Measurements from ENCODE around the gene CAMKK1.

CAMKK1 gene

DNA sequence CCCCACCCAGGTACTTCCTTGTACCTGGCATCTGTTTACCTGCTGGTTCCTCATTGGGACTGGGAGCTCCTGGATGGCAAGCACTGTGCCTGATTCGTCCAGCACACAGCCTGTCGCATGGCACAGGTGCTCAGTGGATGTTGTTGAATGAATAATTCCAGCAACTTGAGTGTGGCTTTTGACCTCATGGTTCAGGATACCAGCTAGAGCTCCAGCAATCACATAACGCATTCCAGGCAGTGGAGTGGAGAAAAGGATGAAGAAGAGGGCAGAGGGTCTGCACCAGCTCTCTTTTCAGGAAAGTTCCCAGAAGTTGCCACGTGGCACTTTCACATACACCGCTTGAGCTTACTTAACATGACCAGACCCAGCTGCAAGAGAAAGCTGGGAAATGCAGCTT is 1.3 kb upstream of the CAMKK1 start:
- TF ChIP-seq SUZ12 (IDR thresholded peaks at IDR 0.05; ENCODE audit: extremely low read depth, insufficient read depth, insufficient read length) (no peak), YY1 (IDR thresholded peaks at IDR 0.05; ENCODE audit: insufficient read depth, insufficient read length) (no peak), ZNF274 (IDR thresholded peaks at IDR 0.05; ENCODE audit: low read depth, low read length) (no peak)
- H3K9me3 ChIP-seq (ENCODE audit: insufficient read depth, low read length) = no peaks in the 10 kb centered on the region
- no peaks in the 10 kb centered on the region for H3K36me3 ChIP-seq (ENCODE audit: insufficient read depth, insufficient read length, low read length)
- H3K9ac ChIP-seq (ENCODE audit: insufficient read length, low read depth) = no peak overlapping the region
- H3K4me3 ChIP-seq (ENCODE audit: insufficient read length, low read depth) = no peak overlapping the region
- DNase-seq (ENCODE audit: low read depth, low spot score) = no peak
- peaks cover 19% of the 10 kb centered on the region for H3K4me1 ChIP-seq (ENCODE audit: insufficient read depth, insufficient read length)
- peaks cover 15% of the 10 kb centered on the region for H3K27me3 ChIP-seq (ENCODE audit: insufficient read depth, insufficient read length)

DNA sequence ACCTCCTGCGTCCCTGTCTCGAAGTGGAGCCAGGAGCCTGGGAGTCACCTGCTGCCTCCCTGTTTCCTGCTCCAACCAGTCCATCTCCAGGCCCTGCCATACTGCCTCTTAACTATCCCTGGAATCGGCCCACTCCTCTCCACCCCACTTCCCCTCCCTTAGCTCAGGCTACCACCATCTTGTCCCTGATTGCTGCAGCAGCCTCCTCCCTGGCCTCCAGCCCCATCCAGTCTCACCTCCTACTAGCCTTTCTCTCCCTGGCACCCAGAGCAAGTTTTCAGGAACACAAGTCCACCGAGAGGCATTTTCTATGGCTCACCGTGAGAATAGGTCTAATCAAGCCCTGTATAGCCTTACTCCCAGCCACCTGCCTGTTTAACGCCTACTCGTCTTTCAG is 865 bp upstream of the CAMKK1 start:
- no peaks in the 10 kb centered on the region for H3K36me3 ChIP-seq (ENCODE audit: insufficient read depth, insufficient read length, low read length)
- peaks cover 17% of the 10 kb centered on the region for H3K4me1 ChIP-seq (ENCODE audit: insufficient read depth, insufficient read length)
- peaks cover 15% of the 10 kb centered on the region for H3K27me3 ChIP-seq (ENCODE audit: insufficient read depth, insufficient read length)
- H3K4me3 ChIP-seq (ENCODE audit: insufficient read length, low read depth) = peak overlapping the region; percentile 51
- no peaks in the 10 kb centered on the region for H3K9me3 ChIP-seq (ENCODE audit: insufficient read depth, low read length)
- peak overlapping the region; percentile 84 for H3K9ac ChIP-seq (ENCODE audit: insufficient read length, low read depth)
- TF ChIP-seq YY1 (IDR thresholded peaks at IDR 0.05; ENCODE audit: insufficient read depth, insufficient read length) = no peak
- no peak for TF ChIP-seq SUZ12 (IDR thresholded peaks at IDR 0.05; ENCODE audit: extremely low read depth, insufficient read depth, insufficient read length)
- TF ChIP-seq ZNF274 (IDR thresholded peaks at IDR 0.05; ENCODE audit: low read depth, low read length) = no peak
- no peak for DNase-seq (ENCODE audit: low read depth, low spot score)

DNA sequence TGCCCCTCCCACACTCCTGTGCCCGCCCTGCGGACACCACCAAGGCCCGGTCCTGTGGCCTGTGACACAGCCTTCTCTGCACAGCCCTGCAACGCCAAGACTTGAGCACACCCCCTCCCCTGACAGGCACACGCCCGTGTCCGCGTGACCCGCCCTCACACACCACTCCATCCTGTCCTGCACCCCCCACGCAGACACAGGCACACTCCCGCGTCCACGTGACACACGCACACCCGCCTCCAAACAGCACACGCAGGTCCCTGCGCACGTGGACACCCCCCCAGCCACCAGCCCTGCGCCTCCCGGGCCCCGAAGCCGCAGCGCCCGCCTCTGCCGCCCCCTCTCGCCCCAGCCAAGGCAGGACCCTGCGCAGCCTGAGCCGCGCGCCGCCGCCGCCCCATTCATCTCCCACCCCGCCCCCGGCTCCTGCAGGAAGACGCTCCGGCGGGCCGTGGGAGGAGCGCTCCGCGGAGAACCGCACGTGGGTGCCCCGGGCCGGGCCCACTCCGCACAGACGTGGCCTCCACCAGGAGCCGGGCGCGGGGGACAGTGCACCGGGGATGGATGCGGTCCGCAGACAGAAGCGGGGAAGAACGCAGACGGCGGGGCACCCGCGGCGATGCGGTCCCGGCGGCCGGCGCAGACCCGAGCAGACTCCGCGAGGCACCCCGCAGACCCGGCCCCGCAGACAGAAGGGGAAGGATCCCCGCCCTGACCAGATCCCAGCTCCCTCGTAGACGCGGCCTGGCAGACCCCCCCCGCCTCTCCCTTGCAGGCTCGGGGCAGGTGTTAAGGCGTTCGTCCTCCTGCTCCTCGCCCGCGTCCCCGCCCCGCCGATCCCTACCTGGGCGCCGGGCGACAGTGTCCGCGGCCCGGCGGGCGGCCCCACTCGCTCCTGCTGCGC is 506 bp downstream of the CAMKK1 start:
- Histone ChIP-seq H3K36me3 (ENCODE audit: insufficient read depth, insufficient read length, low read length) (no peaks in the 10 kb centered on the region), H3K27me3 (ENCODE audit: insufficient read depth, insufficient read length) (peaks cover 15% of the 10 kb centered on the region), H3K9ac (ENCODE audit: insufficient read length, low read depth) (peak overlapping the region; percentile 77), H3K4me3 (ENCODE audit: insufficient read length, low read depth) (peak overlapping the region; percentile 68), H3K4me1 (ENCODE audit: insufficient read depth, insufficient read length) (peaks cover 25% of the 10 kb centered on the region), H3K9me3 (ENCODE audit: insufficient read depth, low read length) (no peaks in the 10 kb centered on the region)
- TF ChIP-seq YY1 (IDR thresholded peaks at IDR 0.05; ENCODE audit: insufficient read depth, insufficient read length) = no peak
- TF ChIP-seq SUZ12 (IDR thresholded peaks at IDR 0.05; ENCODE audit: extremely low read depth, insufficient read depth, insufficient read length) = no peak
- TF ChIP-seq ZNF274 (IDR thresholded peaks at IDR 0.05; ENCODE audit: low read depth, low read length) = no peak
- no peak for DNase-seq (ENCODE audit: low read depth, low spot score)

DNA sequence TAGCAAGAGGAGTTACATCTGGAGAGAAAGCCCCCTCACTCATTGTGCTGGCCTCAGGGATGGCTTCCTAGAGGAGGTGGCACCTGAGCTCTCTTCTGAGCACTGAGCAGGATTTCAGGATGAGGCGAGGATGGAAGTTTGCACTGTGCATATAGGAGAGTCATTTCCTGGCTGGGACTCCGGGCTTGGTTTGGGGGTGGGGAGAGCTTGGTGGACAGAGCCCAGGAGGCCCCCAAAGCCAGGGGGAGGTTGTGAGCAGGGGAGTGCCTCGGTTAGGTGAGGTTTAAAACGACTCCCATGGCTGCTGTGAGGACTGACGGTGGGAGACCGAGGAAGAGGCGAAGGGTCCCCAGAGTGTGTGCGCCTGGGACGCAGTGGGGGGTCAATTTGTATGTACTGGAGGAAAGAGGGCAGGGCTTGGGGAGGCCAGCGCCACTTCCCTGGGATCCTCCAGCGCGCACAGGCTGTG is 1.2 kb downstream of the CAMKK1 start:
- peak overlapping the region; percentile 77 for H3K9ac ChIP-seq (ENCODE audit: insufficient read length, low read depth)
- DNase-seq (ENCODE audit: low read depth, low spot score) = no peak
- no peaks in the 10 kb centered on the region for H3K9me3 ChIP-seq (ENCODE audit: insufficient read depth, low read length)
- peak overlapping the region; percentile 68 for H3K4me3 ChIP-seq (ENCODE audit: insufficient read length, low read depth)
- no peaks in the 10 kb centered on the region for H3K36me3 ChIP-seq (ENCODE audit: insufficient read depth, insufficient read length, low read length)
- H3K4me1 ChIP-seq (ENCODE audit: insufficient read depth, insufficient read length) = peaks cover 27% of the 10 kb centered on the region
- H3K27me3 ChIP-seq (ENCODE audit: insufficient read depth, insufficient read length) = peaks cover 15% of the 10 kb centered on the region
- TF ChIP-seq SUZ12 (IDR thresholded peaks at IDR 0.05; ENCODE audit: extremely low read depth, insufficient read depth, insufficient read length) (no peak), YY1 (IDR thresholded peaks at IDR 0.05; ENCODE audit: insufficient read depth, insufficient read length) (no peak), ZNF274 (IDR thresholded peaks at IDR 0.05; ENCODE audit: low read depth, low read length) (no peak)

DNA sequence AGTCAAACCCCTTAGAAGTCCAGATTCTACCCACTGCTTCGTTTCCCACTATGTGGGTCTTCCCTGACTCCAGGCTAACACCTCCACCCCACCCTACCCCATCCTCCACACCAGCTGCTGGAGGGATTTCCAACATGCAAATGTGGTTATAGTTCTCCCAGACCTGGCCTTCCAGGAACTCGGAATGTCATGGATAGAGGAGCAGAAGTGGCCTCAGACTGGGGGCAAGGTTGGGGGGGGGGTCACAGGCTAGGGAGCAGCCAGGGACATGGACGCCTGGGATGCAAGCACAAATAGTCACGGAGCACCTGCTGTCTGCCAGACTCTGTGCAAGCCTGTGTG is 2.0 kb downstream of the CAMKK1 start:
- TF ChIP-seq ZNF274 (IDR thresholded peaks at IDR 0.05; ENCODE audit: low read depth, low read length) (no peak), SUZ12 (IDR thresholded peaks at IDR 0.05; ENCODE audit: extremely low read depth, insufficient read depth, insufficient read length) (no peak)
- Histone ChIP-seq H3K27me3 (ENCODE audit: insufficient read depth, insufficient read length) (peaks cover 15% of the 10 kb centered on the region), H3K9me3 (ENCODE audit: insufficient read depth, low read length) (no peaks in the 10 kb centered on the region), H3K4me3 (ENCODE audit: insufficient read length, low read depth) (no peak overlapping the region), H3K4me1 (ENCODE audit: insufficient read depth, insufficient read length) (peaks cover 29% of the 10 kb centered on the region), H3K36me3 (ENCODE audit: insufficient read depth, insufficient read length, low read length) (no peaks in the 10 kb centered on the region), H3K9ac (ENCODE audit: insufficient read length, low read depth) (no peak overlapping the region)
- DNase-seq (ENCODE audit: low read depth, low spot score) = no peak

DNA sequence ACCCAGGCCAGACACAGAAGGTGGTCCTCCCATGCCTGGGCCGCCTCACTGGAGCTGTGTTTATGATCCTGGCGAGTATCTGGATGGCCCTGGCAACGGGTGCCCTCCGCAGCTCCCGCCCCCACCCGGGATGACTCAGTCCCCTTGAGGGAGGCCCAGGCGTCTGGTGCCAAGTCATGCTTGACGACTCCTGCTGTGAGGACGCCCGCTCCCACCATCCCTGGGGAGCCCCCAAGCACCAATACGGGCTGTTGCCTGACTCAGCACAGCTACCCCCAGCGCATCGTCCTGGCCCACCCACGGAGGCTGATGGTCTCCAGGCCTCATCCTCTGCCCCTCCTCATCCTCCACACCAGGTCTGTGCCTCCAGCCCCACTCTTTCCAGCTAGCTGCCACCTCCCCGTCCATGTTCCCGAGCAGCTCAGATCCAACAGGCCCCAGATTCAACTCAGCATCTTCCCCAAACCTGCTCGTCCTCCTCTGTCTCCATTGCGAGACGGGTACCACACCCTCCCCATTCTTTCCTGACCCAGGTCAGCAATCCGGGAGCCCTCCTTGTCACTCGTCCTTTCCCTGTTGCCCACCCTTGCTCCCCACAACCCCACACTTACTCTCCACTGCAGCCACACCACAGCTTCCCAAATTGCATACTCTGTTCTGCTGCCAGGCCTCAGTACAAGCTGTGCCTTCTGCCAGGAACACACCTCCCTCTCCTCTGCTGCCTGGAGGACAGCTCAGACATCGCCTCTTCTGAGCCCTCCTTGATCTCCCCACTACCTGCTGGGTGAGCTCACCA is 2.6 kb downstream of the CAMKK1 start:
- Histone ChIP-seq H3K9me3 (ENCODE audit: insufficient read depth, low read length) (no peaks in the 10 kb centered on the region), H3K9ac (ENCODE audit: insufficient read length, low read depth) (no peak overlapping the region), H3K27me3 (ENCODE audit: insufficient read depth, insufficient read length) (peaks cover 15% of the 10 kb centered on the region), H3K4me1 (ENCODE audit: insufficient read depth, insufficient read length) (peaks cover 31% of the 10 kb centered on the region), H3K4me3 (ENCODE audit: insufficient read length, low read depth) (no peak overlapping the region), H3K36me3 (ENCODE audit: insufficient read depth, insufficient read length, low read length) (peaks cover 2% of the 10 kb centered on the region)
- TF ChIP-seq YY1 (IDR thresholded peaks at IDR 0.05; ENCODE audit: insufficient read depth, insufficient read length) (no peak), SUZ12 (IDR thresholded peaks at IDR 0.05; ENCODE audit: extremely low read depth, insufficient read depth, insufficient read length) (no peak), ZNF274 (IDR thresholded peaks at IDR 0.05; ENCODE audit: low read depth, low read length) (no peak)
- no peak for DNase-seq (ENCODE audit: low read depth, low spot score)

Measured in NT2/D1 (cell line).